B cell (primary cell): Measurements from ENCODE around the gene IDI2. TPM values are rescaled to one million over a fixed set of nuclear protein-coding genes. Genes with fewer than 3 reads are reported as not detected.

Experiments used
- ATAC-seq: fragments of 200-7000 bp; cut with Tn5 transposase; one replicate; pipeline ENCODE4 v1.10.0; 2021; ENCODE audit warnings: low read depth, mild to moderate bottlenecking, moderate number of reproducible peaks, moderate library complexity
- CTCF ChIA-PET: fragments of 350-600 bp; sonication (Branson Sonifier 250); formaldehyde crosslinking; loops from one replicate; lab custom pipeline; 2021; ENCODE audit warnings: antibody characterized with exemption, inconsistent platforms; lab: Charles Lee
- POLR2A ChIA-PET: fragments of 350-600 bp; sonication (Branson Sonifier 250); formaldehyde crosslinking; loops from one replicate; lab custom pipeline; 2021; ENCODE audit warnings: antibody characterized with exemption; lab: Charles Lee
- DNase-seq: peaks from one replicate; pipeline ENCODE4 v3.0.0; 2013
- H2AFZ ChIP-seq: 2 replicates; pipeline ENCODE4 v1.6.1; 2012; ENCODE audit warnings: mild to moderate bottlenecking, low read depth, low read length; ENCODE audit not compliant: insufficient read depth, poor library complexity, severe bottlenecking
- H3K27ac ChIP-seq, 2 donors: 1 replicate in 1 of 2; 2 replicates in 1 of 2; pipeline ENCODE4 v1.5.1; 2012 to 2013; ENCODE audit warnings: low read length in 2 of 2, mild to moderate bottlenecking in 2 of 2, moderate library complexity in 1 of 2
- H3K27me3 ChIP-seq, 4 experiments: fragments of 200-600 bp in 1 of 4; sonication (generic) in 1 of 4; replicated peaks in 1 of 4; 1 replicate in 2 of 4; 2 replicates in 2 of 4; pipeline versions ENCODE4 v1.6.1 to v1.7.0; 2013 to 2016; ENCODE audit warnings: low read length in 3 of 4, mild to moderate bottlenecking in 2 of 4, mixed read lengths in 1 of 4, moderate library complexity in 1 of 4; ENCODE audit not compliant: insufficient read depth in 4 of 4, control insufficient read depth in 3 of 4; ENCODE audit errors: control extremely low read depth in 1 of 4
- H3K36me3 ChIP-seq, 2 experiments: replicated peaks in 1 of 2; 1 replicate in 1 of 2; 2 replicates in 1 of 2; pipeline versions ENCODE4 v1.6.1 to v1.7.1; 2013; ENCODE audit warnings: low read length in 1 of 2; ENCODE audit not compliant: insufficient read depth in 2 of 2, control insufficient read depth in 1 of 2; ENCODE audit errors: control extremely low read depth in 1 of 2, extremely low read depth in 1 of 2
- H3K4me1 ChIP-seq, 2 donors: fragments of 200-600 bp in 1 of 2; sonication (generic) in 1 of 2; 1 replicate in 1 of 2; 2 replicates in 1 of 2; pipeline versions ENCODE4 v1.5.1 to v1.6.1; 2013 to 2017; ENCODE audit warnings: low read length in 2 of 2; ENCODE audit not compliant: control insufficient read depth in 2 of 2, insufficient read depth in 2 of 2
- H3K4me2 ChIP-seq: replicated peaks from 2 replicates; pipeline ENCODE3; 2012; ENCODE audit warnings: mild to moderate bottlenecking, low read depth, low read length; ENCODE audit not compliant: poor library complexity, severe bottlenecking
- H3K4me3 ChIP-seq, 5 experiments: fragments of 200-600 bp in 1 of 5; sonication (generic) in 1 of 5; 1 replicate in 3 of 5; 2 replicates in 2 of 5; pipeline versions ENCODE4 v1.5.1 to v1.7.0; 2011 to 2016; ENCODE audit warnings: low read length in 4 of 5, mild to moderate bottlenecking in 4 of 5, low read depth in 2 of 5, control low read depth in 1 of 5, moderate library complexity in 1 of 5; ENCODE audit not compliant: insufficient read depth in 1 of 5; ENCODE audit errors: control extremely low read depth in 1 of 5, extremely low read depth in 1 of 5
- H3K79me2 ChIP-seq: fragments of 200-600 bp; sonication (generic); one replicate; pipeline ENCODE4 v1.6.0; 2016; ENCODE audit warnings: low read length; ENCODE audit not compliant: control insufficient read depth, insufficient read depth
- H3K9ac ChIP-seq: fragments of 200-600 bp; sonication (generic); 2 replicates; pipeline ENCODE4 v1.6.1; 2017; ENCODE audit warnings: mild to moderate bottlenecking, low read length, moderate library complexity
- H3K9me3 ChIP-seq, 3 donors: one replicate each; pipeline versions ENCODE4 v1.6.1 to v1.7.1; 2013; ENCODE audit warnings: low read length in 2 of 3; ENCODE audit not compliant: control insufficient read depth in 2 of 3, insufficient read depth in 1 of 3; ENCODE audit errors: control extremely low read depth in 1 of 3
- H4K20me1 ChIP-seq: 2 replicates; pipeline ENCODE4 v1.6.0; 2012; ENCODE audit warnings: mild to moderate bottlenecking, low read length; ENCODE audit not compliant: insufficient read depth, control insufficient read depth, poor library complexity, severe bottlenecking
- H3K27ac Mint-ChIP-seq: one replicate; pipeline ENCODE4 v1.8.0; 2021; ENCODE audit warnings: mixed read lengths
- H3K27me3 Mint-ChIP-seq: one replicate; pipeline ENCODE4 v1.8.0; 2021; ENCODE audit warnings: mixed read lengths
- H3K4me1 Mint-ChIP-seq: one replicate; pipeline ENCODE4 v1.8.0; 2021; ENCODE audit warnings: mixed read lengths
- H3K4me3 Mint-ChIP-seq: one replicate; pipeline ENCODE4 v1.8.0; 2021; ENCODE audit warnings: mixed read lengths
- H3K9me3 Mint-ChIP-seq: one replicate; pipeline ENCODE4 v1.8.0; 2022; ENCODE audit warnings: mixed read lengths; ENCODE audit not compliant: insufficient read depth
- CTCF ChIP-seq: fragments of 200-600 bp; IDR thresholded peaks from one replicate; pipeline ENCODE4 v1.8.0; 2022; ENCODE audit warnings: antibody characterized with exemption, mild to moderate bottlenecking
- EZH2 ChIP-seq: IDR thresholded peaks from 2 replicates; pipeline ENCODE4 v1.6.1; 2012; ENCODE audit warnings: borderline replicate concordance, low read depth, mild to moderate bottlenecking, moderate library complexity, low read length; ENCODE audit not compliant: insufficient read depth, poor library complexity, severe bottlenecking
- WGBS: methylation state at CpG from one replicate; pipeline ENCODE4 v1.1.5; 2013; ENCODE audit warnings: missing lambda C conversion rate; ENCODE audit not compliant: insufficient coverage; 5-methylcytosine and 5-hydroxymethylcytosine counted together
- intact Hi-C: fragments of 100-400 bp; cut with micrococcal nuclease; formaldehyde crosslinking; loops from one replicate; pipeline ENCODE4 v1.10.0; 2022
- polyA plus RNA-seq: library from polyadenylated mRNA; depleted of rRNA; stranded (reverse); fragments of >200 nt; gene quantifications from 2 replicates; pipeline ENCODE4 v1.2.3, GENCODE V29; 2012
- total RNA-seq, 2 donors: library from RNA; stranded (reverse); fragments of 120-200 nt in 1 of 2; gene quantifications; 1 replicate in 1 of 2; 2 replicates in 1 of 2; pipeline versions ENCODE4 v1.2.3 to v1.2.4, GENCODE V29; 2013 to 2022

Gene IDI2
- total and polyA plus RNA-seq, 2 donors (not counting 1 experiment from before 2014, with no cell fraction given), result not detected

DNA sequence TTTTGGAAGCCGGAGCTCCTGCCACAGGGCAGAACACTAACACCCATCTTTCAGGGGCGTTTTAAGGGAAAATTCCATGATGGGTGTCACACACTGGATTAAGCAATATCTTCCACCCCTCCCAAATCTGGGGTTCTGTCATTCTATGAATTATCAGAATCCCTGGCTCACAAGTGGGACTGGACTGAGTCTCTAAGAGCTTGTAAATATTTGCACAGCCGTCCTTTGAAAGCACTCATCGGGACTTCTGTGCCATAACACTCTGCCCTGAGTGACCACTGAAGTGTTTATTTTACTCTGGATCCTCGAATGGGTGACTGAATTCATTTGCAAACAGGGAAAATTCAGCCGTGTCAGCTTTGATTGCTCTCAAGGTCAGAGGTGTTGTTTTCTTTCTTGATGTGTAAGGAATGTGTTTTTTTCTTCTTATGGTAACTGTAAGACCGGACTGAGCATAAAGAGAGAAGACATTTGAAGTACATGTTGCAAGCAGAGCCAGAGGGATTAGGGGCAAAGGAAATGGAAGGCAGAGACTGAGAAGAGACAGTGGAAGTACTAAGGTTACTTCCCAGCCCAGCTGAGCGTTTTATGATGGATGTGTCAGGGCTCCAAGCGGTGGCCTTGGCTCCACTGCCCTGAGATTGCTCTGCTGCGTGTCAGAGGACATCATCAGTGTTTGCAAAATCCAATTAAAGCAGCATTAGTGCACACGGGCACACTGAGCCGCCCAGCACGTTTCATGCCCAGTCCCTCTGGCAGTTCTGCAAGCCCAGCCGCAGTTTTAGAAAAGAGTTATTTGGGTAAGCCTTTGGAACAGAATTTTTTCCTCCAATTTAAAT lies 55.1 kb downstream of the IDI2 start:
- H3K9ac ChIP-seq, result no peak overlapping the region
- no peak overlapping the region for H3K4me2 ChIP-seq
- ATAC-seq (no peak), DNase-seq (no peak)
- no peak overlapping the region for H3K4me3 ChIP-seq
- Mint-ChIP-seq H3K27me3 (peaks cover 19% of the 10 kb centered on the region), H3K9me3 (no peaks in the 10 kb centered on the region), H3K4me1 (no peaks in the 10 kb centered on the region), H3K4me3 (no peak overlapping the region), H3K27ac (no peak overlapping the region)
- no peak overlapping the region for H2AFZ ChIP-seq
- peaks cover 0 to 4% (median 0%) of the 10 kb centered on the region in 4 experiments for H3K27me3 ChIP-seq
- H4K20me1 ChIP-seq, result no peaks in the 10 kb centered on the region
- no peaks in the 10 kb centered on the region for H3K36me3 ChIP-seq
- ChIA-PET POLR2A (no interaction called here), CTCF (no interaction called here)
- H3K4me1 ChIP-seq, result no peaks in the 10 kb centered on the region
- H3K9me3 ChIP-seq, result peaks cover 0 to 14% (median 0%) of the 10 kb centered on the region in 3 donors
- intact Hi-C loops, result no loop called here
- WGBS, result 70% methylated on average over 9 of the region's 14 CpGs
- TF ChIP-seq CTCF (no peak), EZH2 (no peak)
- no peak overlapping the region for H3K27ac ChIP-seq
- H3K79me2 ChIP-seq, result no peaks in the 10 kb centered on the region

DNA sequence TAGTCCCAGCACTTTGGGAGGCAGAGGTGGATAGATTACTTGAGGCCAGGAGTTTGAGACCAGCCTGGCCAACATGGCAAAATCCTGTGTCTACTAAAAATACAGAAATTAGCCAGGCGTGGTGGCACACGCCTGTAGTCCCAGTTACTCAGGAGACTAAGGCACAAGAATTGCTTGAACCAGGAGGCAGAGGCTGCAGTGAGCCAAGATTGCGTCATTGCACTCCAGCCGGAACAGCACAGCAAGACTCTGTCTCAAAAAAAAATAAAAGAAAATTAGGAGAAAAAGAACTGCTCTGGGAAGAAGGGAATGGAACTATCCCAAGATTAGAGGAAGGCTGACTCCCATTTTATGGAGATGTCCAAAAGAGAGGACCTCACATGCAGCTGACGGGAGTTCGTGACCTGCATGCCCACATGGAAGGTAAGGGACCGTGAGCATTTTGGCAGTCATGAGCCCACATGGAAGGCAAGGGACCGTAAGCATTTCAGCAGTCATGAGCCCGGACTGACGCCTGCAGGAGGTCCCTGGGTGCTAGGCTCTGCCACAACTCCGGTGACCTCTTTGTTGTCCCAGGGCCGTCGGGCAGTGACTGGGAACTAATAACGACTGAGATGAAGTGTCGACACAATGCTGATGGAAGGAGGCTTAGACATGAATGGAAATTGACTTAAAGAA lies 56.0 kb downstream of the IDI2 start:
- Histone ChIP-seq H3K4me1 (no peaks in the 10 kb centered on the region), H3K36me3 (no peaks in the 10 kb centered on the region), H3K9me3 (peaks cover 0 to 12% (median 0%) of the 10 kb centered on the region in 3 donors), H2AFZ (no peak overlapping the region), H3K4me2 (no peak overlapping the region), H3K9ac (no peak overlapping the region), H3K4me3 (no peak overlapping the region), H3K79me2 (no peaks in the 10 kb centered on the region), H4K20me1 (no peaks in the 10 kb centered on the region), H3K27ac (no peak overlapping the region), H3K27me3 (peaks cover 0 to 4% (median 0%) of the 10 kb centered on the region in 4 experiments)
- WGBS, result 85% methylated on average over 11 of the region's 15 CpGs
- ATAC-seq (no peak), DNase-seq (no peak)
- no peak overlapping the region for H3K4me3 Mint-ChIP-seq
- H3K27me3 Mint-ChIP-seq, result peaks cover 22% of the 10 kb centered on the region
- H3K4me1 Mint-ChIP-seq, result no peaks in the 10 kb centered on the region
- no peak overlapping the region for H3K27ac Mint-ChIP-seq
- ChIA-PET CTCF (no interaction called here), POLR2A (no interaction called here)
- no peaks in the 10 kb centered on the region for H3K9me3 Mint-ChIP-seq
- intact Hi-C loops, result no loop called here
- TF ChIP-seq CTCF (no peak), EZH2 (no peak)
